Ishikawa (cell line): ENCODE results near the gene SMURF1.

Experiments
- CEBPB ChIP-seq: IDR thresholded peaks from 2 replicates; pipeline ENCODE4 v1.6.1; 2012
- CREB1 ChIP-seq: IDR thresholded peaks from 2 replicates; pipeline ENCODE4 v1.6.1; 2012; ENCODE audit warnings: low read depth
- EGR1 ChIP-seq: IDR thresholded peaks from 2 replicates; pipeline ENCODE4 v1.6.1; 2012
- EP300 ChIP-seq: IDR thresholded peaks from 2 replicates; pipeline ENCODE4 v1.6.1; 2012; ENCODE audit warnings: borderline replicate concordance
- FOXM1 ChIP-seq: IDR thresholded peaks from 2 replicates; pipeline ENCODE4 v1.6.1; 2012; ENCODE audit warnings: low read depth, borderline replicate concordance
- MAX ChIP-seq: IDR thresholded peaks from 2 replicates; pipeline ENCODE4 v1.6.1; 2012
- RAD21 ChIP-seq: IDR thresholded peaks from 2 replicates; pipeline ENCODE4 v1.6.1; 2012; ENCODE audit warnings: low read depth
- REST ChIP-seq: IDR thresholded peaks from 2 replicates; pipeline ENCODE4 v1.6.1; 2012; ENCODE audit warnings: low read depth, mild to moderate bottlenecking
- TAF1 ChIP-seq: IDR thresholded peaks from 2 replicates; pipeline ENCODE4 v1.6.1; 2012; ENCODE audit warnings: low read depth, mild to moderate bottlenecking
- TCF12 ChIP-seq: IDR thresholded peaks from 2 replicates; pipeline ENCODE4 v1.6.1; 2012; ENCODE audit warnings: low read depth
- YY1 ChIP-seq: IDR thresholded peaks from 2 replicates; pipeline ENCODE4 v1.6.1; 2012; ENCODE audit warnings: low read depth
- ZBTB7A ChIP-seq: IDR thresholded peaks from 2 replicates; pipeline ENCODE4 v1.6.1; 2012; ENCODE audit warnings: low read depth

- TF ChIP-seq CEBPB, result no peak
- no peak for TF ChIP-seq RAD21
- no peak for TF ChIP-seq EP300
- TF ChIP-seq YY1, result no peak
- no peak for TF ChIP-seq FOXM1
- no peak for TF ChIP-seq TAF1
- no peak for TF ChIP-seq CREB1
- no peak for TF ChIP-seq REST
- no peak for TF ChIP-seq MAX
- TF ChIP-seq TCF12, result no peak
- TF ChIP-seq EGR1, result no peak
- TF ChIP-seq ZBTB7A, result no peak
These were observed 19.0 kb downstream of the SMURF1 start for GRCh38 chr7:99124751-99125504.
